CD1c-positive myeloid dendritic cell (primary cell): ENCODE measurements around the gene GLI3.

Source experiments
- DNase-seq: peaks from one replicate; pipeline ENCODE4 v3.0.0-alpha.2; 2016; ENCODE audit errors: extremely low spot score

The GLI3 gene

DNA sequence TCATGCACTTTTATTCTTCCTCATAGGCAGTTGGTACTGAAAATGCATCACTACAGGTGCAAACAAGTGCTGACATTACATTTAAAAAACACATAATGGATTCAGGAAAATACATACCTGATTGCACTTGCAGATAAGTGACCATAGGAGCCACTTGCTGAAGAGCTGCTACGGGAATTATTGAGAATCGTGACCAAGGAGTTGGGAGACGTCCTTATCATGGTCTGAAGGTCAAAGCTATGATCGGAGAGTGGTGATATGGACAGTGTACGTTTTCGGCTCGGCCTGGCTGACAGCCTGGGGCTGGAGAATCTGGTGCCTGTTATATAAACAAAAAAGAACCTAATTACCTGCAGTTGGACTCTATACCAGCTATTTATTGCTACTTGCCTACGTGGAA is 197.1 kb downstream of the GLI3 start:
- no peak for DNase-seq

GRCh38 chr7:42035210-42035609 is 201.8 kb downstream of the GLI3 start:
- no peak for DNase-seq

DNA sequence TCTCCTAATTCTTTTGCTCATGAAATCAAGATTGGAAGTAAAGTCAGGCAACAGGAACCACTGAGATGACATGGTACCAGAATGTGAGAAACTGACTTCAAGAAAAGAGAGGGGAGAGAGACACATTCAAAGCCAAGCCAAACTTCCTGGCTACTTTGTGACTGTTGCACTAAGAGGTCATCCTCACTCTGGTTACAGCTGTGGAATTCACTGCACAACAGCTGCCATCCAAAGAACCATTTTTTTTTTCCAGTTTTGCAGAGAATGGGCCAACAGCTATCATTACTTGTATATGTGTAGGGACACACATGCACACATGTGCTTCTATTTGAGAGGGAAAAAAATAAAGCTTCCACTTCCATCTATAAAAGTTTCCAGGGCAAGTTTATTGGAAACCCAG is 203.5 kb downstream of the GLI3 start:
- DNase-seq = no peak

- DNase-seq = no peak
These were observed 207.6 kb downstream of the GLI3 start for GRCh38 chr7:42029405-42029804.

DNA sequence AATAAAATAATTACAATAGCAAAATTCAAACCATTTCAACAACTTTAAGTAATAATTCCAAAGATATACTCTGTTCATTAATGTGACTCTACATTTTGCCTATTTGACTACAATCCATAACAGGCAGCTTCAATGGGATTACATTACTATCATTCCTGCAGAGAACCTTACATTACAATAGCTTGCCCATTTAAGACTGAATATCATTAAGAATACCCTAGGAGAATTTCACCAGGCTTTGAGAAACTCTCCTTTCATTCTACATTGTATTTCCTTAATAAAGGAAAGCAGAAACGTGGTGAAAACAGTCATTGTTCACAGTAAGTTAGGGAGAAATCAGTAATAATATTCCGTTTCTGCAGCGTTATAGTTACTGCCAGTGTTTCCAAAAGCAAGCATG is 209.5 kb downstream of the GLI3 start:
- DNase-seq = no peak

GRCh38 chr7:42026622-42027197 is 210.3 kb downstream of the GLI3 start:
- DNase-seq = no peak

DNA sequence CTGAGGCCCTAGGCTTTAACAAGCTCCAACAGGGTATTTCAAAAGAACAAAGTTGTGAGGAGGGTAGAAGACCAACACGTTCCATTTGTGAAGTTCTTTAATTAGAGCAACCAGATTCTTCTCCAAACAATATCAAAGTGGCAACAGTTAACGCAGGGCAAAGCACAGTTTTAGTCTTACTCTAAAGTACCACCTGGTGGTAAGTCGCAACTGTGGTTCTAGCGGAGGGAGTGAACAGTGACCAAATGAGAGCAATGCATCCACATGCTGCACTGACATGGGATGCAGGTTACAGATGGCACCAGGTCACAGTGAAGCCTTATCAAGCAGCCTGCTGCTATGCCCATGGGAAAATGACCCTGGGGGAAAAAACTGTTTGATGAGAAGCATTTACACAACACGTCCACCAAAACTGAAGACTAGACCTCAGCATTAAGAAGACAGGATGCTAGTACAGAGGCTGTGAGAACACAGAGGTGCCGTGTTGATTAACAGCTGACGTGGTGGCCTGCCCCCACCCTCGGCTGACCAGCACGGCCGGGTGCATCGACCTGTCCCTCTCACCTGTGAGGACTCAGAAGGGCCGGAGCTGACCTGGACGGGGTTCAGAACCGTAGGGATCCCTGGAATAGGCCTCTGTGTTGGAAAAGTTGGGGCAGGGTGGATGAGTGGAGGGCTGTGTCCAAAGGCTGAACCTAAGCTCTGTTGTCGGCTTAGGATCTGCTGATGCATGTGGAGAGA is 211.2 kb downstream of the GLI3 start:
- DNase-seq = no peak

- DNase-seq = no peak
These were observed 212.5 kb downstream of the GLI3 start for GRCh38 chr7:42024537-42024936.

DNA sequence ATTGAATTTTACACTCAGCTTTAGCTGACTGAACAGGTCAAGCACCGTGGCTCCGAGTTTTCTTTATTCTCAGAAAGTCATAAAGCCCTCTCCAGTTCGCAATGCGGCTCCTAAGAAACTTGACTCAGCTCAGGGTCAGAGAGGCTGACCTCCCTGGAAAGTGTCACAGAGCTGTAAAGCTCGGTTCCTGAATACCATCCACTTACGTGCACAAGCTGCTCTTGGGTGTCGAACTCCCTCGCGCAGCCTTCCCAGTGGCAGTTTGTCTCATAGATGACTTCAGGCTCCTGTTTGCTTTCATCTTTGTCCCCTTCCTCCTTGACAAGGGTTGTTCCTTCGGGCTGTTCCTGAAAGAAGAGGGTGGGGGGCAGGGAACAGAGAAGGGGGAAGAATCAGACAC is 213.7 kb downstream of the GLI3 start:
- DNase-seq = no peak

GRCh38 chr7:42022791-42023190 is 214.2 kb downstream of the GLI3 start:
- DNase-seq = no peak

- no peak for DNase-seq
These were observed 215.0 kb downstream of the GLI3 start for GRCh38 chr7:42022056-42022455.

GRCh38 chr7:42021631-42022030 is 215.4 kb downstream of the GLI3 start:
- DNase-seq = no peak

DNA sequence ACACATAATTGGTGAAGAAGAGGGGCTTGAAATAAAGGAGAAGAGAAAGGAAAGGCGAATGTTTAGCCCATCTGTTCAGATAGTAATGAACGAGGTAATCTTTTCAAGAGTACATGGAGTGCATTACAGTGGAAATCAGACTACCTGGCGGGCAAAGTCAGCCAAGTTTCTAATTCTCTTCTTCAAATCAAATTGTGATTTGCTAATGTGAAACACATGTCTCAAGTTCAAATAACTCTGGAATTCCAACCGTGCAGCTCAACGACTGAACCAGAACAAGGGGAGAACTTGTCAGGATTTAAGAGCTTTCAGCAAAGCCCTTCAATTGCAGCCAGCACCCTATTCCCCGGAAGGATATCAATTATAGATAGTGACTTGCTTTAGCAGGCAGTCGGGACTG is 216.9 kb downstream of the GLI3 start:
- DNase-seq = no peak

DNA sequence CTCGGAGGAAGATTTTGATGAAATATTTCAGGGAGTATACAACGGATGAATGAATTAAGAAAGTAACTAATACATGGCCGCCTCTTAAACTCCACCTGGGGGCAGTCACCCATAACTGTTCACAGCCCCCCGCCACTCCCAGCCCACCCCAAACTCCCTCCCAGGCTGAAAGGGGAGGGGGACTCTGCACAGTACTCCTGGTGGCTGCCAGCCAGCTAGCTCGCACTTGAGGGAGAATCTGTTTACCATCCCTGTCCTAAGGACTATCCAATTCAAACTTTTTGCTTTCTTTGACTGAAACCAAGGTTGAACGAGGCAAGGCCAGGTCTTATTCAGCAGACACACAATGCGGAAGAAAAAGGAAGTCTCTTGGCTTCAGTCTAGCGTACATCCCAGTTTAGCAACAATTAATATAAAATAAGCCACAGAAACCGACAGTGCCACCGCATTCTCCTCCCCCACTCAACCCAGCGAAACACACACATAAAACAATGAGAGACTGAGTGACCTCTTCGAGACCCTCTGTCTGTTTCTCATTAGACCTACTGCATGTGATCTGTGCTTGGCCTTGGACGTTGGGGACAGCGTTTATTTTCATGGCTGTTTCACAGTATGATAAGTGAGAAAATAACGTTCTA is 219.5 kb downstream of the GLI3 start:
- DNase-seq = no peak

GRCh38 chr7:42016517-42016916 is 220.5 kb downstream of the GLI3 start:
- no peak for DNase-seq

DNA sequence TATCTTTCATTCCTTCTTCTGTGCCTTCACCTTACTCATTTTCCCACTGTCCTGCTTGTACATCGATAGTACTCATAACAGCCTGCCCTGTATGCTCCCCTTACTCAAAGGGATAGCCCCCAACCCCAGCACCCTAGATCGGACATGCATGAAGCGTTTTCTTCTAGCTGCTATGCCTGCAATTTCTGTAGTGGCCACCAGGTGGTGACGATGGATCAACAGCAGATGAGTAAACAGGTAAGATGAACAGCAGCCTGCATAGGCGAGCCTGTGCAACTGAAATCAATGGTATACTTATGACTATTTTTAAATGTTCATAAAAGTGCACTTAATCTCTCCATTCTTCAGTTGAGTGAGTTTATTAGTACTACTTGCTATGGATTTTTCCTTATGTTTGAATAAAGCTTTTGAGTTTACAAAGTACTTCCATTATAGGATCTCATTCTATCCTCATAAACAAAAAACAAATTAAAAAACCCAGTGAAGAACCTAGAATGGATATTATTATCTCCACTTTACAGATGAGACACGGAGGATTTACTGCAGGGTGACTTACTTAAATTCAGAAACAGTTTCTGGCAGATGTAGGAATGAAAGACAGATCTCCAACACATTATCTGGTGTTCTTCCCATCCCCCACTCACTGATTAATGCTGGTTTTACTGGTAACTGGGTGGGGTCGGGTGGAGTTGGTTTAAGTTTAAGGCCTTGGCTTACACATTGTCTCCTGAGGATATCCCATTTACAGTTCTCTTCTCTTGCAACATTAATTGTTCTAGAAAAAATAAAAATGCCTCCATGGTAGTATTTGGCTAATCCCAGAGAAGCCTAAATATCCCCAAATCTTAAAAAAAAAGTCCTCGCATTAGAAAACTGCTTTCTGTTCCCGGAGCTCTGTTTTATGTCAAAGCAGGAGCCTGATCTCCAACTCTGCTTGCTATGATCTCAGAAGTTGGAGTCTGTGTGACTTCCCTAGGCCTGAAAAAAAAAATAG is 222.1 kb downstream of the GLI3 start:
- peak; percentile 45 for DNase-seq

DNA sequence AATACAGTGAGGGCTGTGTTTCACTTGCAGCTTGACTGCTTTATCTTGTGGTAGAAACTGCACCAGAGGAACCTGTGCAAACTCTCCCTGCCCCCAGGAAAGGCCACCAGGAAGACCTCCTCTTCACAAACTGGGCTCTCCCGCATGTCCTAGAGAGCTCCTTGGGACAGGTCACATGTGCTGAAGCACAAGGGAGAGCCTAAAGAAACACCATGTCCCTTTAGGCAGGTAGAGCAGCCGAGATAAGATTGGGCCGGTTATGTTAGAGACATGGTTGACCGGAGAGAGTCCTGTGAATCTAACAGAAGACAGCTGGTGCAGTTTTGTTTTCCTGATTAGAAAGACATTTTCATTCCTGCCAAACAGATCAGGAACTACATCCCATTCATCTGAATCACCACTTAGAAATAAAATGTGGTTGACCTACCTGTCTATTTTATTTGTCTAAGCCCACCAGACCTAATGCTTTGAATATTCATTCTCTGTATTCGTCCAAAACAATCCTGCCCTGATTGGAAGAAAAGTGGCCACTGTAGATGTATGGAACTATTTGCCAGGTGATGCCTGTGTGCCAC is 224.1 kb downstream of the GLI3 start:
- no peak for DNase-seq

DNA sequence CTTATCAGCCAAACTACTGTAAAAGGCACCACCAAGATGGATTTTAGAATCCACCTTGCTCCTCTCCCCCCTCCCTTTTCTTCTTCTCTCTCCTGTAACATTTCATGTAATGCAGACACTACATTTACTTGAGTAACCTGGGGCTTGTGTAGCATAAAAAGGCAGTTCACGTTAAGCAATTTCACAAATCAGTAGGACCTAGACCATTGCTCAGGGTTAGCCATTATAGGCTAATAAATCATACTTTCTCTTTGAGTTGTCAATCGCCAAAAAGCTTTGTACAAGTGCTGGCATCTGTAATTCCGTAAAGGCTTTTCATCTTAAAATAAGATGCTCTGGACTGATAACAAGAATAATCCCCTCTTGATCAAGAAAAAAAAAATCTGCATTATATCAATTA is 224.7 kb downstream of the GLI3 start:
- DNase-seq = no peak

- no peak for DNase-seq
These were observed 225.2 kb downstream of the GLI3 start for GRCh38 chr7:42011846-42012245.

GRCh38 chr7:42010751-42011150 is 226.3 kb downstream of the GLI3 start:
- no peak for DNase-seq

- DNase-seq = no peak
These were observed 230.1 kb downstream of the GLI3 start for GRCh38 chr7:42006801-42007513.
